Activated T-cell treated with anti-CD3 and anti-CD28 coated beads for 48 hours (primary cell): ENCODE data around the gene LAMC2.

Source experiments
- DNase-seq: peaks from one replicate; pipeline ENCODE4 v3.0.0-alpha.2; 2020; ENCODE audit warnings: low read depth

LAMC2 gene

GRCh38 chr1:183168308-183168707, 17.8 kb upstream of the LAMC2 start:
- no peak for DNase-seq

DNA sequence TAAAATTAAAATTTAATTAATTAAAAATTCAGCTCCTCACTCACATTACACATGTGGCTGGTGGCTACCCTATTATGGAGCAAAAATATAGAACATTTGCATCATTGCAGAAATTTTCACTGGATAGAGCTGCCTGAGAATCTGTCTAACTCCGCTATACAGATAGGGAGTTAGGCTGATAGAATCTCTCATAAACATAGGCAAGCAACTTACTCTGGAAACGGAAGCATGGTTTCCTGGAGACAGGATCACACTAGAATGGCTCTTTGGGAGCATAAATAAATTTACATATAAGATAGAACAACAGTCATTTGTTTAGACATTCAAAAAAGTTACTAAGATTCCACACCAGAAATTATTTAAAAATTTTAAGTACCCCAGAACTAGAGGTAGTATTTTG, 12.2 kb upstream of the LAMC2 start:
- DNase-seq, result no peak

DNA sequence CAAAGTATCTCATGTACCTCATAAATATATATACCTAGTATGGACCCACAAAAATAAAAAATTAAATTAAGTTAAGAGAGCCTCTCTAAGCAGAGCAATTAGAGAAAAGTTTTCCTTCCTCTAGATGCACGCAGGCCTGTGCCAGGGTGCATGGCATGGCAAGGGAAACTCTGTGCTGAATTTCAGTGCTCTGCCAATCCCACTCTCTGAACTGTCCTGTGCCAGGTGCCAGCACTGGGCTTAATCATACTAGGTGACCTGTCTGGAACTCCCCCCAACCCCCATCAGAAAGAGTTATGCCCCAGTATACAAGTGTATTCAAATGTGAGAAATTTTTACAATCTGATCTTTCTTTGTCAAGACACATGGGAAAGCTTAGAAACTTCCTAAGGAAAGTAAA, 10.4 kb upstream of the LAMC2 start:
- no peak for DNase-seq

- DNase-seq, result no peak
Measured at GRCh38 chr1:183178545-183178944, 7.5 kb upstream of the LAMC2 start.

GRCh38 chr1:183179033-183179432, 7.0 kb upstream of the LAMC2 start:
- DNase-seq, result no peak

DNA sequence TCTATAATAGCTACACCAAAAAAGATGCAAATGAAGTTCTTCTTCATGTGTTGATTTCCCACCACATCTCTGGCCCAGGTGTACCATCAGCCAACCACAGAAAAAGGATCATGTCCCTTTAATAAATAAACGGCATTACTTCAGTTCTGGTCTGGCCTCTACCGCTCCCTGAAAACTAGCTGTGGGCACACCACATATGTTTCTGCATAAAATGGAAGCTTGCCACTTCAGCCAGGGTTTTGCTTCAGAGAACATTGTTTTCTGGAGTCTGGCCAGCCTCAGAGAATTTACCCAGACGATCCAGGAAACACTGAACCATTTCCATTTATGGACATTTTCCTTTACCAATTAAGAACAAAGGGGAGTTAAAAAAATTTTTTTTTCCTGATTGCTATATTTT, 5.8 kb upstream of the LAMC2 start:
- no peak for DNase-seq

GRCh38 chr1:183180634-183181056, 5.4 kb upstream of the LAMC2 start:
- no peak for DNase-seq

GRCh38 chr1:183186841-183187240, 777 bp downstream of the LAMC2 start:
- no peak for DNase-seq

- no peak for DNase-seq
Measured at GRCh38 chr1:183188240-183188639, 2.2 kb downstream of the LAMC2 start.

GRCh38 chr1:183191833-183192232, 5.8 kb downstream of the LAMC2 start:
- DNase-seq, result no peak

GRCh38 chr1:183193963-183194525, 8.0 kb downstream of the LAMC2 start:
- no peak for DNase-seq

GRCh38 chr1:183194527-183195141, 8.6 kb downstream of the LAMC2 start:
- DNase-seq, result no peak

DNA sequence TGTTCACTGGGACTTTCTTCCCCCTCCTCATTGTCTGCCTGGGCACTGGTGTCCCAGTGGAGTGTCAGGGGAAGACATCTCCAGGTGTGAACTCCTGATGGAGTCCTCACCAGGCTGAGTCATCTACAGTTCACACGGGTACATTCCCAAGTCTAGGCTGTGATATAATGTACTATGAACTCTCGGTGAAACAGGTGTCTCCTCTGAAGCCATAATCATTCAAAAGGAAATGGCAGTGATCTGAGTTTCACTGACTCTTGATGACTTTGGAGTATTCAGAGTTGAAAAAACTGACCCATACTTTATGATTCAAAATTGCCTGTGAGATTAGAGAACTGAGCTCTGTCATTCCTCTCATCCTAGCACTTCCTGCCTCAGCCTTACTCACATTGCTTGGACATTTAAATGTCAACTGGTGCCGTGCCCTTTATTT, 9.1 kb downstream of the LAMC2 start:
- no peak for DNase-seq

DNA sequence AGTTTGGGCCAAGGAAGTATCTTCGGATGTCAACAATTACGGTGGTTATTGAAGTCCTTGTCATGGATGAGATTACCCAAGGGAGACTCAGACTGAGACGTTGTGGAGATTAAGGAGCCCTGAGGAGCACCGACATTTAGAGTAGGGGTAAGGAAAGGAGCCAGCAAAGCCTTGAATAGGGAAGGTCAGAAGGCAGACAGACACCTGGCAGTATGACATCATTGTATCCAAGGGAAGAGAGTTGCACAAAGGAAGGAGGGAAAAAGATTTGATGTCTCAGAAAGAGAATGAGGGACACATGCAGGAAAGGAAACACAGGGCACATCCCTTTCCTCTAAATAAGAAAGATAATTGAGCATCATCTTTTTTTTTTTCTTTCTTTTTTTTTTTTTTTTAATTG, 11.7 kb downstream of the LAMC2 start:
- DNase-seq, result no peak

- DNase-seq, result no peak
Measured at GRCh38 chr1:183198463-183198862, 12.4 kb downstream of the LAMC2 start.

- no peak for DNase-seq
Measured at GRCh38 chr1:183199304-183199703, 13.2 kb downstream of the LAMC2 start.

DNA sequence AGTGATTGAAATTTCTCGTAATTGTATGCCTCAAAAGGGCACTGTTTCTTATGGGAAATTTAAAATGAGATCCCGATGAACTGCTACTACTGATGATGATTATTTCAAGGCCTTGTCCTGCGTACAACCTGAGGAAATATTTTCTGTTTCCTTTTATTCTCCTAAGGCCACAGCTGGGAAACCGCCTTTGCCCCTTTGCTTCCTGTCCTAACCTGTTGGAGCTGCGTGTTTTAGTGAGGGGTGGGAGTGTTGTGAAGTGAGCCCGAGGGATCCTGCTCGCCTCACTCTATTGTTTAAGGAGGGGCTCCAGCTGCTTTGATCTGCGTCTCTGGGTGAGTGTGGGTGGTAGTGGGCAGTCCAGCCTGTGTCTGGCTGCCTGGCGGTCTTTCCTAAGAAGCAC, 14.4 kb downstream of the LAMC2 start:
- no peak for DNase-seq

DNA sequence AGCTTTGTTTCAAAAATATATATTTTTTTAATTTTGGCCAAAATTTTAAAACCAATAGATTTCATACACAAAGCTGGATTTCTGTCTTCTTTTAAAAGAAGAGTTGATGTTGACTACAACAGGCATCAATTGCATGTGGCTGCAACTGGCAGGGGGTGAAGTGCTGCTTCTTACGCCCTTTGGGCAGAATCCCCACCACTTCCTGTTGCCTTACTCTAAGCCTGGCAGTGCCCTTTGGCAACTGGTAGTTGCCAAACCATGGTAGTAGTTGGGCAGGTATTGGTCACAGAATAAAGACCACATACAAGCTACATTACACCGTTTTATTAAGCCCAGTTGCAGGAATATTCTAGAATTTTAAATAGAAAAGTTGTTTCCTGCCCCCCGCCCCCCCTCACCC, 17.0 kb downstream of the LAMC2 start:
- no peak for DNase-seq

DNA sequence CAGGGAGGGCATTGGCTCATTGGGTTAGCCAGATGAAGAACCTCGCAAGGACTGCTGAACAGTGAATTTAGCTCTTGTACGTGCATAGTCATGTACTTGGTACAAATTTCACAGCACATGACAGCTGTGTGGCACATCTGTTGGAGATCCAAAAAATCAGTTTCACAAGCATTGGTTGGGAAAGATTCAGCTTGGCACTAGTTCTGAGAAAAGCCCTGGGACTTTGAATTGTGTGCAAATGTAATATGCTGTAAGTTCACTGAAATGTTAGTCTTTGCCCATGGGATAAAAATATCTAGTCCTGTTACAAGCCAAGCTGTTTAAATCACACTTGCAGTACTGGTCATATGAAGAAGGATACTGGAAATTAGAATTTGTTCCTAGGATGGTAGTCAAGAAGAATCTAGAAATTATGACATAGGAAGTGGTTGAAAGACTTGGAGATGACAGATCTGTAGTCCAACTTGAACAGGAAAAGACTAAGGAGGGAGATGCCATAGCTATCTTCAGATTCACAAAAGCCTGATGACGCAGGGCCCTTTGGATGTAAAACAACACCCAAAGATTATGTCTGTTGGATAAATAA, 19.2 kb downstream of the LAMC2 start:
- no peak for DNase-seq

GRCh38 chr1:183206538-183207122, 20.6 kb downstream of the LAMC2 start:
- no peak for DNase-seq

- no peak for DNase-seq
Measured at GRCh38 chr1:183209533-183210158, 23.6 kb downstream of the LAMC2 start.

DNA sequence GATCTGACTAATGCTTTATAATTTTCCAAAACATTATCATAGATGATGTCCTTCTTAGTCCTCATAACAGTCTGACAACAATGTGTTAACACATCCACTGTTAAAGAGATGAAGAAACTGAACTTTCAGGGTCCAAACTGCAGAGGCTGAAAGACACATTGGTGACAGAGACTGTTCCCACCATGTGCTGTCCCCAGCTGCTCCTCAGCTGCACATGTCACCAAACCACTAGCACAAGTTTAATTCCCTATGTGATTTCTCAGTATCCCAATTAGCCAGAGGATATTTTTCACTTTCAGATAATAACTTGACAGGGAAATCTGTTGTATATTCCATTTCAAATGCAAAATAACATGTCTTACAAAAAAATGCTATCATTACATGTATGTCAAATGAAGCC, 24.6 kb downstream of the LAMC2 start:
- DNase-seq, result no peak

DNA sequence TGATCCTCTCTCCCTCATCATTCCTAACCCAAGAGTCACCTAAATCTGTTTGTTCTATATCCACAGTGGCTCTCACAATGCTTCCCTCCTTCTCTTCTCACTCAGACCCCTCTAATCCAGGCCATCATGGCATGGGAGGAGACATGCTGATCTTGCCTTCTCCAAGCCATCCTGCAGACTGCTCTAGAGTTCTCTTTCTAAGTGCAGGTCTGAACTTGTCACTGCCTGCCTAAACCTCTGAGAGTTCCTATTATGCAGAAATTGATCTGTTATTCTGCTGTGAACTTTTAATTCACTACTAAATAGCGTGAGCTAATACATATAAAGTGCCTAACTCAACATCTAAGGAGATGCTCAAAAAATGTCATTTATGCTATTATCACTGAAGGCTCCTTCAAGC, 26.8 kb downstream of the LAMC2 start:
- no peak for DNase-seq
